GM18498 (cell line): Measurements from ENCODE around the gene ASPRV1.

Experiments used
- ATAC-seq: cut with Tn5 transposase; IDR thresholded peaks from one replicate; pipeline ENCODE4 v1.9.1; 2021; ENCODE audit warnings: mild to moderate bottlenecking, moderate library complexity; ENCODE audit not compliant: unreplicated experiment

ASPRV1 gene

GRCh38 chr2:69943843-69944525, 17.4 kb downstream of the ASPRV1 start:
- ATAC-seq, result no peak

- no peak for ATAC-seq
These were observed 18.2 kb downstream of the ASPRV1 start for GRCh38 chr2:69943000-69943842.

GRCh38 chr2:69940691-69941090, 20.7 kb downstream of the ASPRV1 start:
- no peak for ATAC-seq

DNA sequence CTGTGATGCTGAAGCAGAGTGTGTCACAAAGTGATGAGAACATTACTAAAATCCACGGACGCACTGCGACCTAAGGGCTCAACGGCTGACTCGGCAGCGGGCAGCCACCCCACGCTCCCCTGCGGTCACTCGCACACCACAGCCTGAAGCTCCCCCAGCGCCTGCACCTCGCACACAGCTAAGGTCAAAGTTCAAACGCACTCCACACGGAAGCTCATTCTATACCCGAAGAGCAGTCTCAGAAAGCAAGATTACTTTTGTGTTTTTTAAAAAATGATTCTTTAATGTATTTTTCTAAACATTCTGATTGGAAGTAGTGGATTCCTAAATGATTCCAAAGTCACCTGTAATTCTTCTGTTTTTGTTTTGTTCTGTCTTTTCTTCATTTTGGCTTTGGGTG, 21.7 kb downstream of the ASPRV1 start:
- ATAC-seq, result no peak

DNA sequence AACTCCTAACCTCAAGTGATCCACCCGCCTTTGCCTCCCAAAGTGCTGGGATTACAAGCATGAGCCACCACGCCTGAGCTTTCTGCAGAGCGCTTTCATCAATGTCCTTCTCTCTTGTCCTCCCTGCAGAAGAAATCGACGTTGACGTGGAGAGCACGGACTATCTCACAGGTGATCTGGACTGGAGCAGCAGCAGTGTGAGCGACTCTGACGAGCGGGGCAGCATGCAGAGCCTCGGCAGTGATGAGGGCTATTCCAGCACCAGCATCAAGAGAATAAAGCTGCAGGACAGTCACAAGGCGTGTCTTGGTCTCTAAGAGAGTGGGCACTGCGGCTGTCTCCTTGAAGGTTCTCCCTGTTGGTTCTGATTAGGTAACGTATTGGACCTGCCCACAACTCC, 23.5 kb downstream of the ASPRV1 start:
- ATAC-seq, result no peak

DNA sequence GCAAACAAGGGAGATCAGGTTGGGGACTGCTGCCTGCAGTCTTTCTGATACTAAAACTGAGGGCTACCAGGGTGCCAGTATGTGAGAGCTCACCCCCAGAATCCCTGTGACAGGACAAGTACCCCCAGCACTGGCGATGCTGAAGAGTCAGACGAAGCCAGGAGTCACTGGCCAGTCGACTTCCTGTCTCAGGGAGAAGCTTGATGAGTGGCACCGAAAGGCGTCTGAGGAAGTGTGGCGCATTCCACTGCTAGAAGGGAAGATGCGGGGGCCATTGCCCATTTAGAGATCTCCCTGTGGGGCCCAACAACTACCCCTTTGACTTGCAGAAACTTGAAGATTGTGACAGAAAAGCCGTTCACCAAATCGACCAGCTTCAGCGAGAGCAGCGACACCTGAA, 24.5 kb downstream of the ASPRV1 start:
- no peak for ATAC-seq

GRCh38 chr2:69935011-69935410, 26.4 kb downstream of the ASPRV1 start:
- no peak for ATAC-seq

GRCh38 chr2:69934614-69934908, 26.9 kb downstream of the ASPRV1 start:
- no peak for ATAC-seq

DNA sequence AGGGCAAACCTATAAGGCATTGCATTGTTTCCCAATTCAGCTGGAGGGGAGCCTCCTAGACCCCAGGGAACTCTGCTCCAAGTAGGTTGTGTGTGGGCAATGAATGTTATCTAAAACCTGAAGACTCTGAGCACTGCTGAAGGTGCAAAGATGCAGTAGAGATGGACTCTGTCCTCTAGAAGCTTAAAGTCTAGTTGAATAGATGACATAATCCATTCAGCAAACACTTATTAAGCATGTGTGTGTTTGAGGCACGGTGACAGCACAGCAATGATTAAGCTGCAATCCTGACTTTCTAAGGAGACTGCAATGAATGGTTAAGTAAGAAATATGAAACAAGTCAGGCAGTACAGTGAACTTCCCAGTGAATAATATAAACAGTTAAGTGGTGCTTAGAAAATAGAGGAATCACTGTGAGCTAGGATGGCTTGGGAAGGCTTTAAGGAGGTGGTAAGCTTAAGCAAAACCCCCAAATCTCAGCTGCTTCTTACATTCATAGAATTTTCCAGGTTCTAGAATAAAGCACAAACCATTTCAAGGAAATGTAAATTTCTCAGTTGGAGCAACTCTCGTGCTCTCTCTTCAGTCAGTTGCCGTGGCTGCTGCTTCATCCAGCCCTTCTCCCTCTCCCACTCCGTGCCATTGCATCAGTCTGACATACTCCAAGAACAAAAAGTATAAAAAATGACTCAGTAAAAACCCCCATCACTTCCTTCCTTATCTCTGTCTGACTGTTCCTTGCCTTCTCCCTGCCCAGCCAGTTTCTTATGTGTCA, 27.4 kb downstream of the ASPRV1 start:
- ATAC-seq, result no peak

DNA sequence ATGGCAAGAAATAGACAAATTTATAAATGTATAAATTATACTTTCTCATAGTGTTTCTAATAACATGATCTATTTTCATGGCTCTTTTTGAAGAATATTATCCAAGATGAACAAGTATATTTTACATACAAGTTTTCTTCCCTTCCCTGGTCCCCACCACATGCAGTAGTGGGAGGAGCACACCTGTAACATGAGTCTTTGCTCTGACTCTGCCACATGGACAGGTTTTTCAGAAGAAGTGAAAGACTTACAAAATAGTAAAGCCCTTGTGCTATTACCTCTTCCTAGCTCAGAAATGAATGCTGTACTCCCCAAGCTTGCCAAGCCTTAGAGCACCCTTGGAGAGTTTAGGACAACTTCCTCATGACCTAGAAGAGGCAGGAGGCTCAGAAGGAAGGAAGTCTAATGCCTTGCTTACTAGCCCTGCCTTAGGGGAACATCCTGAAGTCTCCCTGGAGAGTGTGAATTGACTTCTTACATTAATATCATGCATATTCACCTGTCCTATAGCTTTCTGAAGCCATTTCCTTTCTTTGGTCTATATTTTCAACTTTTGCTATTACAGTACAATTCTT, 28.1 kb downstream of the ASPRV1 start:
- no peak for ATAC-seq

DNA sequence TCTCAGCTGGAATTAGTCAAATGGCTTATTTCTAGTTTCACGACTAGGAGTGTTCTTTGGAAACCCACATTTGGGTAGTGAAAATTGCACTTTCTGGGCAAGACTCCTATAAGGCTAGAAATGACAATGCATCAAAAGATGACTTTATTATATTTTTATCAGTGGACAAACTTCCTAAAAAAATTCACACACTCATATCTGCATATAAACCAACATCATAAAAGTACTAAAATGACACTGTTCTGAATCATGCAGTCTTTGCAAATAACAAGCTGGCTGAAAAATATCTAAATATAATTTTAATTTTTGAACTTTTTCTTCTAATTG, 28.9 kb downstream of the ASPRV1 start:
- ATAC-seq, result no peak

DNA sequence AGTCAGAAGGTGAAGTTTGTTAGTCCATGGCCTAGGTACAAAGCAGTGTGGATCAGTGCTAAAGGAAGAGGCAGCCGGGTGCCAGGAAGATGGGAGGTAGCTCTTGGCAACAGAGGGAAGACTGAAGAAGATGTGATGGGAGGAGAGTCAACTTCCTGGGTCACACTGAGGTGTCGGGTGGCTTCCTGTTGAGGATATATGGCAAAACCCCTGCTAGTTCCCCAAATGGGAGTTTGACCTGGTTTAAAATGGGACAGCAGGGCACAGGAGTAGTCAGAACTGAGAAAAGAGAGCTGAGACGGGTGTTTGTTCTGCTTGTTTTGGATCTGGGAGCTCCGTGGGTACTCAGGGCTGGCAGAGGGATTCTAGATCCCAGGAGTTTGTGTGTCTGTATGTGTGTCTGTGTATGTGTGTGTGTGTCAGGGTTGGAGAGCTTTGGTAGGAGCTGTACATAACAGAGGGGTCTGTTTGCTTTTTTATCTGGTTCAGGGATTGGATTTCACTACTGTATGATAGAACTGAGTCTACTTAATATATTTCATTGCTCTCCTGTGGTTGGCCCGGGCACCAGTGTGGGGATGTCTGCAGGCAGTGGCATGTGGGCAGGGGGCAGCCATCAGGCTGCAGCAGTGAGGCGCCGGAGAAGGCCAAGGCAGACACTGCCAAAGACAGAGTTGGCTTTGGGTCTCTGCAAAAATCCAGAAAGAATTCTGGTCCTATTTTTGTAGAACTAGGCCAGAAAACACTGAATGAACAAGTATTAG, 29.4 kb downstream of the ASPRV1 start:
- ATAC-seq, result no peak

GRCh38 chr2:69926849-69927515, 34.4 kb downstream of the ASPRV1 start:
- no peak for ATAC-seq

GRCh38 chr2:69923116-69923515, 38.3 kb downstream of the ASPRV1 start:
- ATAC-seq, result no peak

DNA sequence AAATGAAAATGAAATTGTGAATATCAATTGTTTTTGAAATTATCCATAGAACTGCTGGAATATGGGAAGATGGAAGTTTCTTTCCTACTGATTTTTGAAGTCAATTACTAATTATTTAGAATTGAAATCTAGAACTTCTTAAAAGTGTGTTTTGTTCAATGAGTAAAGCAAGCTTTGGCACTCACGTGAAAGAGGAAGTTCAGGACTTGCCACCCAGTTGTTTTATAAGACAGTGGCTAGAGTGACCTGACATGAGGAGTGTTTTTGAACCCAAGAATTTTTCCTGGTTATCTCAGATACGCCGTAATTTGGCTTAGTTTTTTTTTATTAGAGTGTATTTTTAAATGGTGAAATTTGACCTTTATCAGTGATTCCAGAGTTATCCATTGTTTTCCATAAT, 43.0 kb downstream of the ASPRV1 start:
- no peak for ATAC-seq

DNA sequence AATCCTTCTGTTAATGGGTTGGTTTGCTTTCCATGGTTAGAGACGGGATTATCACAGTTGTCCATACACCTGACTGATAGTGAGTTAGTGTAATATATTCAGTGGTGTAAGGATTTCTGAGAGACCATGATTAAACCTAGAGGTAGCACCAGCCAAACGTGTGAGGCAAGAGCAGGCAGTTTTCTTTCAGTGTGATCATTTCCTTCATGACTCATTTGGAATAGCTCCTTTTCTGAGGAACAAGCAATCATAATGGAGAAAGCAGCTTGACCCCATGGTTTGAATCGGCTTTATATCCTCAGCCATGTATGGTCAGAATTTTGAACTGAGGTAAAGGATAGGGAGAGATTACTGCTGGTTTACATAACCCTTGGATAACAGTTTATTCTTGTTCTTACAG, 43.6 kb downstream of the ASPRV1 start:
- no peak for ATAC-seq

DNA sequence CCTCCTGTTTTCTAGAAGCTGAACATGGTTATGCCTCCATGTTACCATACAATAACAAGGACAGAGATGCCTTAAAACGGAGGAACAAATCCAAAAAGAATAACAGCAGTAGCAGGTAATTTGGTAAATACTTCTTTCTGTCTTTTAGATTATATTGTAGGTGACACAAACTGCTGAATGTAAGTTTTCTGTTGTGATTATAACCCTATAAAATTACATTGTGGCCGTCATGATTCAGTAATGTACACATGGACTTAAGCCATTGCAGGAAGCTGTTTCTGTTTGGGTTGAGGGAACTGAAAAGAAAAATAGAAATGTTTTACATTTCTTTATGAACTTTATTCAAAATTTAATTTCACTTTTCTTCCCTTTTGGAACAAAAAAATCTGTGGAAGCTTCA, 45.3 kb downstream of the ASPRV1 start:
- no peak for ATAC-seq

DNA sequence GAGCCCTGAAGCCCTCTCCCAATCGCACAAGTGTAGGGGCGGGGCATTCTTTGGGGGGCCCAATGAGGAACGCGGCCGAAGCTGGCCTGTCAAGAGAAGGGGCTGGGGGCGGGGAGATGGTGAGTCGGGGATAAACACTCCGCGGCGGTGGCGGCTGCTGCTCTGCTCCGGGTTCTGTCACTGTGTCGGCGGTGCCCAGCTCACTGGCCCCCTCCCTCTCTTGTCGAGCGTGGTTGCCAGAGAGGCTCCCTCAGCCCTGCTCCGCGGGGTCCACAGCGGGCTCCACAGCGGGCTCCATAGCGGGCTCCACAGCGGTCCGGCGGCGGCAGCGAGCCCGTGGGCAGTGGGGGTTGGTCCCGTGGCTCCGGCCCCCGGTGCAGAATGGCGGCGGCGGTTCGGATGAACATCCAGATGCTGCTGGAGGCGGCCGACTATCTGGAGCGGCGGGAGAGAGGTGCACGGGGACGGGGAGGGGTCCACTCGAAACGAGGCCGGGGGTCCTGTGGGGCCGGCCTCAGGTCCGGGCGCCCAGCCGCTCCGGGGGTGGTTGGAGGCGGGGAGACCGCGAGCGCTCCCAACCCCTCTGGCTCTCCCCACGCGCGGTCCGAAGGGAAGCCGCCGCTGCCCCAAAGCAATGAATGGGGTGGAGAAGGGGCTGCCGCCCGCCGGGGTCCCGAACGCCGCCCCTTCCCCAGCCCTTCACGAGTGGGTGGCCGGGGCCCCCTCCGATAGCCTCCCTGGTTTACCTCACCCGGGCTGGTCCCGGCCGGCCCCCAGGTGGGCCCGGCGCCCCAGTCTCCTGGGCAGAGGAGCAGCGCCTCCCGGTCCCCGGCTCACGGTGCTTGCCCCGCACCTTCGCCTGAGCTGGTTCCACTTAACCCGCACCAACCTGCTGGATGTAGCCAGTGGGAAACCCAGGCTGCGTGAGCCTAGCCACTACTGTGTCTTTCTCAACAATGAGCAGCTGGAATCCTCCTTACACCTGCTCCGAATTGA, 46.2 kb downstream of the ASPRV1 start, which contains the start of gene MXD1:
MXD1 (plus strand) TSS at position 160 of the 996 bp plus-strand sequence; CDS start at position 382, 222 bp downstream.
- ATAC-seq, result peak; percentile 3
